K562 (cell line): ENCODE measurements around the gene PLEKHA6. TPM values are rescaled to one million over a fixed set of nuclear protein-coding genes. Genes with fewer than 3 reads are reported as not detected.
A peak's percentile ranks its signal among the peaks of the same experiment; 100 is the strongest.

Experiments
- ATAC-seq: fragments of 200-7000 bp; cut with Tn5 transposase; 3 replicates; pipeline ENCODE4 v1.9.1; 2020; ENCODE audit warnings: moderate library complexity
- BruUV-seq: library from RNA; stranded (reverse); fragments of 400-500 nt; replicated peaks from 2 replicates; lab custom pipeline; 2021; lab: Mats Ljungman, UMichigan
- CTCF ChIA-PET: fragments of 300-600 bp; formaldehyde crosslinking; extraction: SDS; loops from one replicate; lab custom pipeline; 2021; ENCODE audit warnings: low intra/inter-chr PET ratio; lab: Yijun Ruan, JAX
- POLR2A ChIA-PET: fragments of 300-600, 350-650 bp; sonication (Branson Sonifier 250); formaldehyde crosslinking; extraction: SDS; loops from one replicate; lab custom pipeline; 2021; ENCODE audit warnings: antibody characterized with exemption, inconsistent platforms; lab: Yijun Ruan, JAX
- DNase-seq, 4 experiments: peaks; one replicate each; pipeline versions ENCODE4 v3.0.0 to v3.0.0-alpha.2; 2011 to 2018; ENCODE audit warnings: low spot score in 3 of 4, mixed read lengths in 3 of 4; ENCODE audit errors: extremely low read depth in 1 of 4
- FAIRE-seq: peaks from 2 replicates; lab custom pipeline; 2011; peaks lifted over from hg19 to GRCh38; lab: Jason Lieb, UNC
- H2AFZ ChIP-seq: 2 replicates; pipeline ENCODE4 v1.6.0; 2011; ENCODE audit warnings: low read depth, low read length, control low read depth, inconsistent platforms
- H3K27ac ChIP-seq: fragments of 200-600 bp; 3 replicates; pipeline ENCODE4 v1.8.0; 2011; ENCODE audit warnings: low read depth, mild to moderate bottlenecking, control low read depth, inconsistent platforms, low read length, moderate library complexity, mixed read lengths; ENCODE audit errors: extremely low read depth
- H3K27me3 ChIP-seq, 2 experiments: fragments of 300-600 bp in 1 of 2; 2 replicates in 1 of 2; 3 replicates in 1 of 2; pipeline versions ENCODE4 v1.6.0 to v1.8.0; 2011; ENCODE audit warnings: inconsistent platforms in 2 of 2, low read length in 2 of 2, mild to moderate bottlenecking in 1 of 2, mixed read lengths in 1 of 2, moderate library complexity in 1 of 2; ENCODE audit not compliant: control insufficient read depth in 2 of 2, insufficient read depth in 2 of 2
- H3K36me3 ChIP-seq: fragments of 300-600 bp; 3 replicates; pipeline ENCODE4 v1.8.0; 2011; ENCODE audit warnings: mild to moderate bottlenecking, low read length, inconsistent platforms; ENCODE audit not compliant: control insufficient read depth, insufficient read depth
- H3K4me1 ChIP-seq, 2 experiments: fragments of 200-600 bp in 1 of 2; replicated peaks in 1 of 2; 2 replicates in 1 of 2; 3 replicates in 1 of 2; pipeline versions ENCODE4 v1.5.1 to v1.8.0; 2011; ENCODE audit warnings: inconsistent platforms in 2 of 2, low read length in 2 of 2, mild to moderate bottlenecking in 1 of 2, mixed read lengths in 1 of 2, moderate library complexity in 1 of 2; ENCODE audit not compliant: control insufficient read depth in 2 of 2, insufficient read depth in 2 of 2
- H3K4me2 ChIP-seq: 2 replicates; pipeline ENCODE4 v1.6.1; 2011; ENCODE audit warnings: low read length, control low read depth, inconsistent platforms, mixed read lengths; ENCODE audit not compliant: insufficient read depth
- H3K4me3 ChIP-seq: fragments of 200-600 bp; sonication (generic), shearing (Covaris generic); 2 replicates; pipeline ENCODE4 v1.5.1; 2016; ENCODE audit warnings: control low read depth, inconsistent platforms
- H3K79me2 ChIP-seq: fragments of 200-600 bp; 3 replicates; pipeline ENCODE4 v1.8.0; 2011; ENCODE audit warnings: low read length, inconsistent platforms; ENCODE audit not compliant: control insufficient read depth, insufficient read depth
- H3K9ac ChIP-seq, 2 experiments: 2 replicates each; pipeline versions ENCODE4 v1.6.0 to v1.6.1; 2011; ENCODE audit warnings: low read depth in 2 of 2, low read length in 2 of 2, control low read depth in 1 of 2, inconsistent platforms in 1 of 2, mild to moderate bottlenecking in 1 of 2, mixed read lengths in 1 of 2; ENCODE audit not compliant: insufficient read depth in 1 of 2
- H3K9me1 ChIP-seq: one replicate; pipeline ENCODE4 v1.6.0; 2011; ENCODE audit warnings: inconsistent platforms, mild to moderate bottlenecking, low read length, moderate library complexity; ENCODE audit not compliant: control insufficient read depth, insufficient read depth
- H3K9me3 ChIP-seq: replicated peaks from 2 replicates; pipeline ENCODE4 v1.5.1; 2011; ENCODE audit warnings: low read depth, low read length, inconsistent platforms; ENCODE audit not compliant: control insufficient read depth, insufficient read depth
- H4K20me1 ChIP-seq: replicated peaks from 2 replicates; pipeline ENCODE4 v1.6.1; 2011; ENCODE audit warnings: low read length, inconsistent platforms, mixed read lengths; ENCODE audit not compliant: control insufficient read depth, insufficient read depth
- ATF4 ChIP-seq: fragments of 450-650 bp; formaldehyde crosslinking; IDR thresholded peaks from 2 replicates; pipeline ENCODE4 v1.4.0; 2022; ENCODE audit warnings: mild to moderate bottlenecking, moderate library complexity
- BCOR ChIP-seq: fragments of 450-650 bp; IDR thresholded peaks from 2 replicates; pipeline ENCODE4 v1.6.1; 2016
- CC2D1A ChIP-seq: fragments of 450-650 bp; IDR thresholded peaks from 2 replicates; pipeline ENCODE4 v1.6.1; 2017; ENCODE audit warnings: mild to moderate bottlenecking
- ETV1 ChIP-seq: fragments of 450-650 bp; conservative IDR thresholded peaks from 2 replicates; pipeline ENCODE4 v1.6.1; 2016; ENCODE audit warnings: missing genetic modification characterization, control low read depth, low read depth, missing compliant biosample characterization
- EZH2 ChIP-seq: IDR thresholded peaks from 2 replicates; pipeline ENCODE4 v1.6.1; 2012; ENCODE audit warnings: low read depth, mild to moderate bottlenecking, inconsistent platforms, low read length, borderline replicate concordance
- NR2C2 ChIP-seq, 2 experiments: fragments of 200-800 bp in 1 of 2; sonication (Bioruptor generic) in 1 of 2; sonication (generic) in 1 of 2; formaldehyde crosslinking in 1 of 2; IDR thresholded peaks; 2 replicates each; pipeline versions ENCODE4 v1.6.1 to v1.8.0; 2016 to 2022; ENCODE audit warnings: mild to moderate bottlenecking in 1 of 2, missing compliant biosample characterization in 1 of 2, missing genetic modification characterization in 1 of 2, missing genetic modification reagents in 1 of 2
- PML ChIP-seq: IDR thresholded peaks from 2 replicates; pipeline ENCODE4 v1.6.1; 2012; ENCODE audit warnings: low read length, inconsistent platforms
- RNF2 ChIP-seq: sonication (generic); IDR thresholded peaks from 2 replicates; pipeline ENCODE4 v1.6.1; 2016
- SPI1 ChIP-seq: IDR thresholded peaks from 2 replicates; pipeline ENCODE4 v1.6.1; 2011; ENCODE audit warnings: low read depth, low read length, control low read depth, borderline replicate concordance
- THAP12 ChIP-seq: fragments of 250-450 bp; sonication (Bioruptor Pico); IDR thresholded peaks from 2 replicates; pipeline ENCODE4 v1.9.0; 2021; ENCODE audit warnings: mild to moderate bottlenecking, inconsistent platforms
- UBTF ChIP-seq, 2 experiments: IDR thresholded peaks; 2 replicates each; pipeline ENCODE4 v1.6.1; 2012; ENCODE audit warnings: improper control_type of control experiment in 2 of 2, low read depth in 2 of 2, low read length in 2 of 2, borderline replicate concordance in 1 of 2
- YY1 ChIP-seq, 3 experiments: IDR thresholded peaks; 2 replicates each; pipeline ENCODE4 v1.6.1; 2011; ENCODE audit warnings: low read length in 2 of 3, mild to moderate bottlenecking in 2 of 3, moderate library complexity in 2 of 3, borderline replicate concordance in 1 of 3, control low read depth in 1 of 3, low read depth in 1 of 3; ENCODE audit not compliant: insufficient read depth in 3 of 3, insufficient replicate concordance in 2 of 3, control insufficient read depth in 1 of 3, insufficient read length in 1 of 3; ENCODE audit errors: extremely low read depth in 1 of 3
- ZNF282 ChIP-seq: sonication (generic); formaldehyde crosslinking; IDR thresholded peaks from 2 replicates; pipeline ENCODE4 v1.8.1; 2023; ENCODE audit warnings: missing genetic modification reagents
- WGBS: fragments of 100-300 bp; shearing (Covaris generic); methylation state at CpG from one replicate; pipeline ENCODE4 v1.1.6; 2016; ENCODE audit warnings: low coverage, mixed read lengths; ENCODE audit not compliant: insufficient coverage; ENCODE audit errors: missing lambda C conversion rate; 5-methylcytosine and 5-hydroxymethylcytosine counted together
- in situ Hi-C: fragments of 300-500 bp; cut with MboI; formaldehyde crosslinking; loops from 4 replicates; pipeline ENCODE4 v1.15.0; 2018; ENCODE audit warnings: inconsistent platforms, mixed read lengths
- intact Hi-C: fragments of 100-400 bp; cut with micrococcal nuclease; formaldehyde crosslinking; loops from 2 replicates; pipeline ENCODE4 v1.14.2; 2022
- polyA plus RNA-seq, 8 experiments: library from polyadenylated mRNA; depleted of rRNA in 4 of 8; stranded (reverse) in 5 of 8; unstranded in 3 of 8; fragments of >200 nt; fragmentation: Nextera tagmentation in 2 of 8; fragmentation: Illumina TruSeq in 1 of 8; extraction: Ambion mirVana in 2 of 8; extraction: Trizol in 1 of 8; gene quantifications; 2 replicates each; pipeline versions ENCODE4 v1.2.1 to v1.2.3, GENCODE V29; 2011 to 2014; ENCODE audit warnings: inconsistent platforms in 1 of 8, missing spikeins in 1 of 8
- total RNA-seq, 7 experiments: library from RNA; depleted of rRNA in 6 of 7; stranded (reverse); fragments of >200 nt in 6 of 7; fragmentation: Illumina TruSeq in 2 of 7; extraction: Trizol in 2 of 7; gene quantifications; 2 replicates each; pipeline versions ENCODE4 v1.2.1 to v1.2.3, GENCODE V29; 2011 to 2021; ENCODE audit warnings: low replicate concordance in 1 of 7

PLEKHA6 gene
- total and polyA plus RNA-seq, 9 of the 15 experiments (the other 6 are each of a cell fraction or from before 2014, with no cell fraction given), result under 0.01 to 0.33 (median 0.01) TPM; not detected in 4

GRCh38 chr1:204363335-204364114 lies 3.8 kb upstream of the PLEKHA6 start:
- H3K9me1 ChIP-seq, result no peaks in the 10 kb centered on the region
- WGBS, result 1% methylated on average over 26 of the region's 27 CpGs
- peak overlapping the region; percentile 30 for H3K4me3 ChIP-seq
- H3K4me1 ChIP-seq, result peaks cover 24 to 34% of the 10 kb centered on the region in 2 experiments
- peaks cover 14 to 44% of the 10 kb centered on the region in 2 experiments for H3K27me3 ChIP-seq
- POLR2A ChIA-PET, result interaction anchor here (0.5 to 2.2 kb wide), 6 partner anchors 9 to 42 kb away, joined by 3 to 7 read pairs (median 4); no protein-coding TSS in a partner anchor
- no peaks in the 10 kb centered on the region for H3K36me3 ChIP-seq
- no peaks in the 10 kb centered on the region for H3K9me3 ChIP-seq
- peak overlapping the region; percentile 50 to 87 for H3K9ac ChIP-seq
- no peaks in the 10 kb centered on the region for H3K79me2 ChIP-seq
- BruUV-seq, result no TSS peak
- CTCF ChIA-PET, result interaction anchor here (0.5 to 3.4 kb wide), 10 partner anchors 61 to 1043 kb away, joined by 3 to 44 read pairs (median 4); partner anchors contain the start of gene GOLT1A
- H3K4me2 ChIP-seq, result peak overlapping the region; percentile 90
- H2AFZ ChIP-seq, result peak overlapping the region; percentile 96
- intact Hi-C loops (loop anchor here (1.0 to 10.0 kb wide), 7 partner anchors 59 to 501 kb away; partner anchors contain the start of gene SNRPE), in situ Hi-C loops (loop anchor here (5.0 to 10.0 kb wide), 3 partner anchors 151 to 499 kb away; partner anchors contain the start of genes GOLT1A and SNRPE)
- peak; percentile 88 for ATAC-seq
- H3K27ac ChIP-seq, result peak overlapping the region; percentile 31; the same call in 2 of the 3 replicates
- peak; percentile 98 for FAIRE-seq
- H4K20me1 ChIP-seq, result no peaks in the 10 kb centered on the region
- peak; percentile 84 to 88 (median 87) for DNase-seq
- TF ChIP-seq THAP12, result peak; percentile 62; the same call in 1 of the 2 replicates
- TF ChIP-seq CC2D1A, result peak; percentile 95
- peak; percentile 95 to 97; a peak in 3 of 4 replicates for TF ChIP-seq UBTF (IDR thresholded peaks at IDR 0.05; ENCODE audit: borderline replicate concordance in 1 of 2, low read depth in 2 of 2, low read length in 2 of 2)
- TF ChIP-seq BCOR, result peak; percentile 47; the same call in 1 of the 2 replicates
- TF ChIP-seq ATF4, result 0 out of 2 replicates have a peak, but pooled peaks have one; percentile 14
- TF ChIP-seq RNF2, result peak; percentile 74; the same call in 1 of the 2 replicates
- peak; percentile 91 for TF ChIP-seq ETV1 (tag)
- peak in 2 of 3 experiments; percentile 50 to 57 for TF ChIP-seq YY1 (IDR thresholded peaks at IDR 0.05; ENCODE audit: borderline replicate concordance in 1 of 3, control insufficient read depth in 1 of 3, extremely low read depth in 1 of 3, insufficient read depth in 3 of 3, insufficient read length in 1 of 3, insufficient replicate concordance in 2 of 3, low read depth in 1 of 3, low read length in 2 of 3)
- TF ChIP-seq ZNF282, result no peak
- TF ChIP-seq SPI1, result peak; percentile 61; the same call in 1 of the 2 replicates
- 0 out of 2 replicates have a peak, but pooled peaks have one; percentile 47 for TF ChIP-seq EZH2
- no peak for TF ChIP-seq NR2C2 (CRISPR knock-in tag; IDR thresholded peaks at IDR 0.05)
- peak; percentile 67 for TF ChIP-seq NR2C2 (tag; IDR thresholded peaks at IDR 0.05)
- no peak for TF ChIP-seq PML
